IMR-90 (cell line): Measurements from ENCODE around the gene ALOX12B. TPM values are rescaled to one million over a fixed set of nuclear protein-coding genes. Genes with fewer than 3 reads are reported as not detected.

Source experiments
- ATAC-seq: fragments of 200-7000 bp; cut with Tn5 transposase; 2 replicates; pipeline ENCODE4 v1.9.1; 2020; ENCODE audit warnings: low read depth, mild to moderate bottlenecking, moderate library complexity
- BruUV-seq: library from RNA; stranded (reverse); fragments of 400-500 nt; replicated peaks from 2 replicates; lab custom pipeline; 2021; lab: Mats Ljungman, UMichigan
- CTCF ChIA-PET: fragments of 300-600 bp; formaldehyde crosslinking; extraction: SDS; loops from one replicate; lab custom pipeline; 2021; ENCODE audit warnings: antibody characterized with exemption; lab: Yijun Ruan, JAX
- POLR2A ChIA-PET: fragments of 300-600 bp; sonication (Branson Sonifier 250); formaldehyde crosslinking; loops from one replicate; lab custom pipeline; 2022; ENCODE audit warnings: antibody characterized with exemption; ENCODE audit not compliant: unreplicated experiment; lab: Charles Lee
- DNase-seq: peaks from one replicate; pipeline ENCODE4 v3.0.0; 2013
- H2AFZ ChIP-seq: replicated peaks from 2 replicates; pipeline ENCODE3; 2013; ENCODE audit warnings: low read length, mild to moderate bottlenecking; ENCODE audit not compliant: poor library complexity
- H2AK5ac ChIP-seq: 2 replicates; pipeline ENCODE4 v1.6.1; 2013; ENCODE audit warnings: low read depth, low read length, inconsistent platforms
- H2AK9ac ChIP-seq: replicated peaks from 2 replicates; pipeline ENCODE3; 2013; ENCODE audit warnings: mild to moderate bottlenecking, low read depth, low read length, moderate library complexity; ENCODE audit not compliant: poor library complexity
- H2BK120ac ChIP-seq: 2 replicates; pipeline ENCODE4 v1.6.1; 2013; ENCODE audit warnings: low read depth, low read length, inconsistent platforms
- H2BK15ac ChIP-seq: 3 replicates; pipeline ENCODE4 v1.6.1; 2013; ENCODE audit warnings: low read depth, low read length, inconsistent platforms
- H2BK20ac ChIP-seq: 2 replicates; pipeline ENCODE4 v1.6.1; 2013; ENCODE audit warnings: low read depth, mild to moderate bottlenecking, inconsistent platforms, low read length, moderate library complexity
- H2BK5ac ChIP-seq: 2 replicates; pipeline ENCODE4 v1.6.1; 2013; ENCODE audit warnings: mild to moderate bottlenecking, low read depth, low read length, inconsistent platforms; ENCODE audit not compliant: poor library complexity, severe bottlenecking
- H3K14ac ChIP-seq: replicated peaks from 2 replicates; pipeline ENCODE4 v1.6.1; 2013; ENCODE audit warnings: low read depth, low read length, inconsistent platforms
- H3K18ac ChIP-seq: 2 replicates; pipeline ENCODE4 v1.6.1; 2013; ENCODE audit warnings: low read depth, low read length, control low read depth
- H3K23ac ChIP-seq: 2 replicates; pipeline ENCODE4 v1.6.1; 2013; ENCODE audit warnings: low read depth, low read length, inconsistent platforms
- H3K27ac ChIP-seq: 2 replicates; pipeline ENCODE4 v1.5.1; 2013; ENCODE audit warnings: mild to moderate bottlenecking, control low read depth, low read length; ENCODE audit not compliant: insufficient read depth
- H3K27me3 ChIP-seq: 2 replicates; pipeline ENCODE4 v1.6.1; 2013; ENCODE audit warnings: low read length; ENCODE audit not compliant: control insufficient read depth, insufficient read depth
- H3K36me3 ChIP-seq: 2 replicates; pipeline ENCODE4 v1.6.1; 2013; ENCODE audit warnings: low read length, mixed read lengths; ENCODE audit not compliant: control insufficient read depth, insufficient read depth
- H3K4ac ChIP-seq: 2 replicates; pipeline ENCODE4 v1.6.1; 2013; ENCODE audit warnings: low read depth, low read length, inconsistent platforms
- H3K4me1 ChIP-seq: 2 replicates; pipeline ENCODE4 v1.6.1; 2013; ENCODE audit warnings: low read length, mixed read lengths; ENCODE audit not compliant: control insufficient read depth, insufficient read depth
- H3K4me2 ChIP-seq: 2 replicates; pipeline ENCODE4 v1.6.1; 2013; ENCODE audit warnings: low read depth, mild to moderate bottlenecking, control low read depth, low read length, moderate library complexity
- H3K4me3 ChIP-seq: 2 replicates; pipeline ENCODE4 v1.5.1; 2013; ENCODE audit warnings: low read depth, mild to moderate bottlenecking, control low read depth, low read length, moderate library complexity; ENCODE audit not compliant: insufficient read depth
- H3K56ac ChIP-seq: 2 replicates; pipeline ENCODE4 v1.6.1; 2013; ENCODE audit warnings: low read length, inconsistent platforms; ENCODE audit not compliant: insufficient read depth; ENCODE audit errors: extremely low read depth
- H3K79me1 ChIP-seq, 2 experiments: 2 replicates each; pipeline ENCODE4 v1.6.1; 2013; ENCODE audit warnings: low read length in 2 of 2, inconsistent platforms in 1 of 2, low read depth in 1 of 2
- H3K9ac ChIP-seq: 2 replicates; pipeline ENCODE4 v1.6.1; 2013; ENCODE audit warnings: low read depth, low read length, control low read depth
- H3K9me1 ChIP-seq: 2 replicates; pipeline ENCODE4 v1.6.1; 2013; ENCODE audit warnings: low read length, inconsistent platforms; ENCODE audit not compliant: insufficient read depth
- H3K9me3 ChIP-seq: 2 replicates; pipeline ENCODE4 v1.6.1; 2013; ENCODE audit warnings: low read length; ENCODE audit not compliant: control insufficient read depth, insufficient read depth
- H4K20me1 ChIP-seq: 2 replicates; pipeline ENCODE4 v1.6.1; 2013; ENCODE audit warnings: low read length, inconsistent platforms; ENCODE audit not compliant: insufficient read depth
- H4K5ac ChIP-seq: 2 replicates; pipeline ENCODE4 v1.6.1; 2013; ENCODE audit warnings: mild to moderate bottlenecking, low read depth, low read length, control low read depth
- H4K8ac ChIP-seq, 2 experiments: 2 replicates each; pipeline ENCODE4 v1.6.1; 2013; ENCODE audit warnings: low read depth in 2 of 2, low read length in 2 of 2, control low read depth in 1 of 2, inconsistent platforms in 1 of 2
- H4K91ac ChIP-seq: 2 replicates; pipeline ENCODE4 v1.6.1; 2013; ENCODE audit warnings: low read depth, low read length, inconsistent platforms; ENCODE audit not compliant: insufficient read depth
- BHLHE40 ChIP-seq: fragments of 150-350 bp; IDR thresholded peaks from 2 replicates; pipeline ENCODE4 v1.6.1; 2016; ENCODE audit warnings: mild to moderate bottlenecking, low read depth, low read length
- CEBPB ChIP-seq: IDR thresholded peaks from 2 replicates; pipeline ENCODE4 v1.6.1; 2012; ENCODE audit warnings: low read depth, low read length, improper control_type of control experiment
- MAZ ChIP-seq: IDR thresholded peaks from 2 replicates; pipeline ENCODE4 v1.6.1; 2012; ENCODE audit warnings: low read depth, mild to moderate bottlenecking, low read length, improper control_type of control experiment, moderate library complexity, borderline replicate concordance
- MXI1 ChIP-seq: IDR thresholded peaks from 2 replicates; pipeline ENCODE4 v1.6.1; 2012; ENCODE audit warnings: low read depth, mild to moderate bottlenecking, low read length, moderate library complexity, borderline replicate concordance
- NFE2L2 ChIP-seq: fragments of 150-350 bp; IDR thresholded peaks from 2 replicates; pipeline ENCODE4 v1.6.1; 2016; ENCODE audit warnings: low read depth, mild to moderate bottlenecking, low read length
- POLR2A ChIP-seq: IDR thresholded peaks from 2 replicates; pipeline ENCODE4 v1.6.1; 2012; ENCODE audit warnings: mild to moderate bottlenecking, low read depth, low read length
- RAD21 ChIP-seq: IDR thresholded peaks from 2 replicates; pipeline ENCODE4 v1.6.1; 2012; ENCODE audit warnings: low read length, improper control_type of control experiment
- RCOR1 ChIP-seq: IDR thresholded peaks from 2 replicates; pipeline ENCODE4 v1.6.1; 2012; ENCODE audit warnings: mild to moderate bottlenecking, low read length, improper control_type of control experiment; ENCODE audit not compliant: insufficient replicate concordance
- WGBS, 2 experiments: methylation state at CpG; one replicate each; pipeline versions ENCODE4 v1.1.5 to v1.1.7; 2013; ENCODE audit warnings: missing lambda C conversion rate in 2 of 2; ENCODE audit not compliant: insufficient read length in 1 of 2; ENCODE audit errors: extremely low coverage in 2 of 2; 5-methylcytosine and 5-hydroxymethylcytosine counted together
- dilution Hi-C: fragments of 300-500 bp; cut with HindIII; formaldehyde crosslinking; loops from one replicate; pipeline ENCODE4 v1.14.3; 2018; ENCODE audit warnings: low sequenced_read_pairs; ENCODE audit not compliant: unreplicated experiment
- in situ Hi-C: fragments of 300-500 bp; cut with MboI; formaldehyde crosslinking; loops from 3 replicates; pipeline ENCODE4 v1.14.3; 2019; ENCODE audit warnings: low sequenced_read_pairs, inconsistent platforms, mixed read lengths
- intact Hi-C: fragments of 100-400 bp; cut with micrococcal nuclease; formaldehyde crosslinking; loops from 2 replicates; pipeline ENCODE4 v1.10.0; 2022
- polyA plus RNA-seq, 3 experiments: library from polyadenylated mRNA; depleted of rRNA; stranded (reverse); fragments of >200 nt; gene quantifications; 2 replicates each; pipeline ENCODE4 v1.2.3, GENCODE V29; 2012; ENCODE audit warnings: low replicate concordance in 1 of 3
- total RNA-seq: library from RNA; depleted of rRNA; stranded (reverse); fragments of >200 nt; gene quantifications from 2 replicates; pipeline ENCODE4 v1.2.3, GENCODE V29; 2012
- TF ChIP-seq, protein P1 (sequence below): fragments of 150-350 bp; IDR thresholded peaks from 2 replicates; pipeline ENCODE4 v1.6.1; 2016; ENCODE audit warnings: low read depth, mild to moderate bottlenecking, low read length, moderate library complexity, borderline replicate concordance

The ALOX12B gene
- total and polyA plus RNA-seq, 2 of the 4 experiments (the other 2 are of a cell fraction) = not detected

- ATAC-seq (no peak), DNase-seq (no peak)
- Histone ChIP-seq H2BK120ac (no peak overlapping the region), H3K36me3 (no peaks in the 10 kb centered on the region), H3K27ac (no peak overlapping the region), H3K9ac (no peak overlapping the region), H3K27me3 (peaks cover 67% of the 10 kb centered on the region), H2AFZ (no peak overlapping the region), H3K9me1 (no peaks in the 10 kb centered on the region), H3K18ac (no peak overlapping the region), H2BK5ac (no peak overlapping the region), H2BK20ac (no peak overlapping the region), H2AK5ac (no peak overlapping the region), H2BK15ac (no peak overlapping the region), H4K8ac (no peak overlapping the region), H3K79me1 (no peaks in the 10 kb centered on the region), H4K20me1 (no peaks in the 10 kb centered on the region), H3K4me1 (no peaks in the 10 kb centered on the region), H3K23ac (no peak overlapping the region), H4K91ac (no peak overlapping the region), H3K9me3 (no peaks in the 10 kb centered on the region), H3K4me3 (no peak overlapping the region), H3K56ac (no peak overlapping the region), H3K4ac (no peak overlapping the region), H3K4me2 (no peak overlapping the region), H4K5ac (no peak overlapping the region), H2AK9ac (no peak overlapping the region), H3K14ac (no peak overlapping the region)
- TF ChIP-seq RCOR1 (no peak), MXI1 (no peak), BHLHE40 (no peak), POLR2A (no peak), RAD21 (no peak), MAZ (no peak), CEBPB (no peak), NFE2L2 (no peak)
- TF ChIP-seq, protein P1, sequence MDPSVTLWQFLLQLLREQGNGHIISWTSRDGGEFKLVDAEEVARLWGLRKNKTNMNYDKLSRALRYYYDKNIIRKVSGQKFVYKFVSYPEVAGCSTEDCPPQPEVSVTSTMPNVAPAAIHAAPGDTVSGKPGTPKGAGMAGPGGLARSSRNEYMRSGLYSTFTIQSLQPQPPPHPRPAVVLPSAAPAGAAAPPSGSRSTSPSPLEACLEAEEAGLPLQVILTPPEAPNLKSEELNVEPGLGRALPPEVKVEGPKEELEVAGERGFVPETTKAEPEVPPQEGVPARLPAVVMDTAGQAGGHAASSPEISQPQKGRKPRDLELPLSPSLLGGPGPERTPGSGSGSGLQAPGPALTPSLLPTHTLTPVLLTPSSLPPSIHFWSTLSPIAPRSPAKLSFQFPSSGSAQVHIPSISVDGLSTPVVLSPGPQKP = no peak
- intact Hi-C loops = no loop called here
- CTCF ChIA-PET = interaction anchor here (1.1 kb wide), 1 partner anchor 9 kb away, joined by 3 read pairs; no protein-coding TSS in a partner anchor
- in situ Hi-C loops = loop anchor here (10.0 kb wide), 1 partner anchor 133 kb away; the partner anchor contains the start of gene RNF227
- 80% methylated on average over 1 of the region's 12 CpGs; no CpG with 5 or more reads in 1 of the 2 experiments for WGBS, 2 experiments
- POLR2A ChIA-PET = no interaction called here
- dilution Hi-C loops = no loop called here
- BruUV-seq = no TSS peak
Observed at GRCh38 chr17:8048236-8048635, 39.3 kb downstream of the ALOX12B start.
